ENCODE measurements around the gene ST6GALNAC3. TPM values are rescaled to one million over a fixed set of nuclear protein-coding genes. Genes with fewer than 3 reads are reported as not detected.

The ST6GALNAC3 gene
- total RNA-seq, 1 experiment from 2014 or later, result 2.2 TPM

DNA sequence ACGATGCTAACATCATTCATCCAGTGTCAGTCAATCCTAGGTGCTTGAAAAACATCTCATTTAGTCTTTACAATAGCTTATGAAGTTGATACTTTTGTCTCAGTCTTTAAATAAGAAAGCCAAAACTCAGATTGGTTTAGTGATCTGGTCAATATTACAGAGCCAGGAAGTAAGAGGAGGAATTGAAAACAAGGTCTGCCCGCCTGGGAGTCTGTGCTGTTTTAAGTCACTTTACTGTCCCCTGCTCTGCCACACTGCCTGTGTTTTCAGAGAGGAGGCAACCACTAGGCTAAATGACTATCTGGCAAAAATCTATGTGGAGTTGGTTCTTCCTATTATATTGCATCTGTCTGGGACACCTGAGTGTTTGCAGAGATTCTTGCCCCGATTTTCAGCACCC lies 62.3 kb downstream of the ST6GALNAC3 start:
- H3K79me2 ChIP-seq (ENCODE audit: insufficient read depth, low read length), result no peaks in the 10 kb centered on the region
- H3K27ac ChIP-seq (ENCODE audit: low read depth, low read length), result no peak overlapping the region
- H3K9me2 ChIP-seq (ENCODE audit: insufficient read depth), result no peaks in the 10 kb centered on the region
- ChIA-PET POLR2A (no interaction called here), CTCF (no interaction called here), RAD21 (ENCODE audit: low non-redundant PET in 1 of 2, low total read pairs in 2 of 2, uncharacterized antibody in 2 of 2, unreplicated experiment in 2 of 2) (no interaction called here)
- ATAC-seq, result no peak
- no peak for TF ChIP-seq FOSL1 (IDR thresholded peaks at IDR 0.05; ENCODE audit: low read depth)
- TF ChIP-seq RAD21 (IDR thresholded peaks at IDR 0.05; ENCODE audit: low read depth), result no peak
- TF ChIP-seq YY1 (IDR thresholded peaks at IDR 0.05; ENCODE audit: extremely low read depth, insufficient replicate concordance, low read depth, low read length), result no peak
- no peak for TF ChIP-seq POLR2AphosphoS5 (IDR thresholded peaks at IDR 0.05; ENCODE audit: low read depth, low read length)
- no peak for TF ChIP-seq ZNF274 (IDR thresholded peaks at IDR 0.05; ENCODE audit: low read depth, low read length)
- no peak for TF ChIP-seq SIN3A (IDR thresholded peaks at IDR 0.05; ENCODE audit: low read depth)
- no peak for TF ChIP-seq ELF1 (IDR thresholded peaks at IDR 0.05; ENCODE audit: borderline replicate concordance, low read depth)
- TF ChIP-seq TCF7L2 (IDR thresholded peaks at IDR 0.05; ENCODE audit: borderline replicate concordance, extremely low read depth, insufficient read depth, insufficient read length), result no peak
- TF ChIP-seq EZH2 (IDR thresholded peaks at IDR 0.05), result no peak
- TF ChIP-seq, protein P1, sequence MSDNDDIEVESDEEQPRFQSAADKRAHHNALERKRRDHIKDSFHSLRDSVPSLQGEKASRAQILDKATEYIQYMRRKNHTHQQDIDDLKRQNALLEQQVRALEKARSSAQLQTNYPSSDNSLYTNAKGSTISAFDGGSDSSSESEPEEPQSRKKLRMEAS (IDR thresholded peaks at IDR 0.05), result no peak
- TF ChIP-seq ZFX (IDR thresholded peaks at IDR 0.05), result no peak
- TF ChIP-seq CEBPB (IDR thresholded peaks at IDR 0.05; ENCODE audit: low read depth), result no peak
- no peak for TF ChIP-seq EGR1 (IDR thresholded peaks at IDR 0.05; ENCODE audit: low read depth)
- TF ChIP-seq, protein P2, sequence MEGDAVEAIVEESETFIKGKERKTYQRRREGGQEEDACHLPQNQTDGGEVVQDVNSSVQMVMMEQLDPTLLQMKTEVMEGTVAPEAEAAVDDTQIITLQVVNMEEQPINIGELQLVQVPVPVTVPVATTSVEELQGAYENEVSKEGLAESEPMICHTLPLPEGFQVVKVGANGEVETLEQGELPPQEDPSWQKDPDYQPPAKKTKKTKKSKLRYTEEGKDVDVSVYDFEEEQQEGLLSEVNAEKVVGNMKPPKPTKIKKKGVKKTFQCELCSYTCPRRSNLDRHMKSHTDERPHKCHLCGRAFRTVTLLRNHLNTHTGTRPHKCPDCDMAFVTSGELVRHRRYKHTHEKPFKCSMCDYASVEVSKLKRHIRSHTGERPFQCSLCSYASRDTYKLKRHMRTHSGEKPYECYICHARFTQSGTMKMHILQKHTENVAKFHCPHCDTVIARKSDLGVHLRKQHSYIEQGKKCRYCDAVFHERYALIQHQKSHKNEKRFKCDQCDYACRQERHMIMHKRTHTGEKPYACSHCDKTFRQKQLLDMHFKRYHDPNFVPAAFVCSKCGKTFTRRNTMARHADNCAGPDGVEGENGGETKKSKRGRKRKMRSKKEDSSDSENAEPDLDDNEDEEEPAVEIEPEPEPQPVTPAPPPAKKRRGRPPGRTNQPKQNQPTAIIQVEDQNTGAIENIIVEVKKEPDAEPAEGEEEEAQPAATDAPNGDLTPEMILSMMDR (IDR thresholded peaks at IDR 0.05 in 2 of 3, conservative IDR thresholded peaks at IDR 0.05 in 1 of 3; ENCODE audit: borderline replicate concordance in 1 of 3, insufficient read depth in 1 of 3, low read depth in 2 of 3, low read length in 2 of 3), result no peak
- H3K4me3 ChIP-seq (replicated peaks in 1 of 2; ENCODE audit: low read depth in 1 of 2, low read length in 2 of 2), result no peak overlapping the region
- no TSS peak for BruUV-seq (replicated peaks)
- H3K27me3 ChIP-seq (ENCODE audit: insufficient read depth, low read length), result no peaks in the 10 kb centered on the region
- H3K9me3 ChIP-seq (ENCODE audit: control insufficient read depth in 1 of 2, insufficient read depth in 1 of 2, low read depth in 1 of 2, low read length in 2 of 2), result no peaks in the 10 kb centered on the region
- H3K4me1 ChIP-seq (ENCODE audit: control insufficient read depth in 1 of 2, insufficient read depth in 2 of 2, low read length in 2 of 2), result 0 out of 4 replicates have a peak, but pooled peaks cover 0 to 3% of the 10 kb centered on the region in 2 experiments
- no peaks in the 10 kb centered on the region for H4K20me1 ChIP-seq (ENCODE audit: insufficient read depth)
- H3K9ac ChIP-seq (ENCODE audit: low read length), result no peak overlapping the region
- DNase-seq (ENCODE audit: low read depth, low spot score), result no peak
- H3K36me3 ChIP-seq (ENCODE audit: control insufficient read depth in 1 of 2, insufficient read depth in 2 of 2, low read length in 2 of 2), result no peaks in the 10 kb centered on the region
- H2AFZ ChIP-seq (ENCODE audit: low read depth, low read length, poor library complexity, severe bottlenecking), result no peak overlapping the region
- intact Hi-C loops (cut with micrococcal nuclease), result no loop called here
- H3K4me2 ChIP-seq (ENCODE audit: low read length), result no peak overlapping the region

Measured in HCT116 (cell line).